ENCODE measurements around the gene SECISBP2. TPM values are rescaled to one million over a fixed set of nuclear protein-coding genes. Genes with fewer than 3 reads are reported as not detected.
"Not testable (repeated sequence)": the region's sequence is repeated elsewhere in the genome, so short reads cannot be mapped to it uniquely, and the experiment has no call there.

Gene SECISBP2
- total RNA-seq, 1 donor from 2014 or later, result 118 TPM

GRCh38 chr9:89342948-89343347, 24.6 kb downstream of the SECISBP2 start:
- Histone ChIP-seq H3F3A (ENCODE audit: low read depth) (no peaks in the 10 kb centered on the region), H3K9me3 (ENCODE audit: low read depth) (no peaks in the 10 kb centered on the region), H2AFZ (replicated peaks) (no peak overlapping the region), H3K79me2 (ENCODE audit: low read depth) (peaks cover 7% of the 10 kb centered on the region), H3K4me1 (no peaks in the 10 kb centered on the region), H4K20me1 (ENCODE audit: low read depth) (peaks cover 9% of the 10 kb centered on the region), H3K9ac (no peak overlapping the region), H3K4me3 (no peak overlapping the region), H3K4me2 (no peak overlapping the region), H3K27me3 (no peaks in the 10 kb centered on the region), H3K36me3 (peaks cover 21% of the 10 kb centered on the region), H3K27ac (no peak overlapping the region)
- TF ChIP-seq CTCF (IDR thresholded peaks at IDR 0.05) (no peak), EZH2phosphoT487 (IDR thresholded peaks at IDR 0.05) (no peak), EZH2 (IDR thresholded peaks at IDR 0.05) (no peak)
- Mint-ChIP-seq H3K36me3 (peaks cover 74% of the 10 kb centered on the region), H3K27ac (no peak overlapping the region), H3K4me3 (no peak overlapping the region), H3K27me3 (ENCODE audit: insufficient read depth, low read depth) (peaks cover 4% of the 10 kb centered on the region), H3K9me3 (no peaks in the 10 kb centered on the region), H3K4me1 (no peaks in the 10 kb centered on the region)
- DNase-seq (ENCODE audit: low spot score), result no peak

GRCh38 chr9:89343812-89344211, 25.5 kb downstream of the SECISBP2 start:
- H3K4me3 ChIP-seq; H3K9me3 ChIP-seq (ENCODE audit: low read depth); DNase-seq (ENCODE audit: low spot score); H3K27ac ChIP-seq; H3K9ac ChIP-seq; H3K4me1 ChIP-seq; H3K79me2 ChIP-seq (ENCODE audit: low read depth); H3F3A ChIP-seq (ENCODE audit: low read depth); H3K9me3 Mint-ChIP-seq; H3K27me3 ChIP-seq; H2AFZ ChIP-seq (replicated peaks); H3K4me3 Mint-ChIP-seq; H3K4me2 ChIP-seq; H3K4me1 Mint-ChIP-seq; H4K20me1 ChIP-seq (ENCODE audit: low read depth); H3K27ac Mint-ChIP-seq; H3K27me3 Mint-ChIP-seq (ENCODE audit: insufficient read depth, low read depth): not testable (repeated sequence)
- H3K36me3 Mint-ChIP-seq, result peaks cover 76% of the 10 kb centered on the region
- H3K36me3 ChIP-seq, result peaks cover 15% of the 10 kb centered on the region

- H3K27ac ChIP-seq, result no peak overlapping the region
- peaks cover 15% of the 10 kb centered on the region for H3K36me3 ChIP-seq
- H3K27me3 ChIP-seq, result no peaks in the 10 kb centered on the region
- Mint-ChIP-seq H3K36me3 (peaks cover 84% of the 10 kb centered on the region), H3K4me1 (no peaks in the 10 kb centered on the region), H3K27me3 (ENCODE audit: insufficient read depth, low read depth) (peaks cover 6% of the 10 kb centered on the region), H3K9me3 (no peaks in the 10 kb centered on the region), H3K4me3 (no peak overlapping the region), H3K27ac (no peak overlapping the region)
- no peaks in the 10 kb centered on the region for H3F3A ChIP-seq (ENCODE audit: low read depth)
- no peak overlapping the region for H3K4me2 ChIP-seq
- no peaks in the 10 kb centered on the region for H3K9me3 ChIP-seq (ENCODE audit: low read depth)
- no peaks in the 10 kb centered on the region for H3K4me1 ChIP-seq
- peaks cover 7% of the 10 kb centered on the region for H3K79me2 ChIP-seq (ENCODE audit: low read depth)
- H3K9ac ChIP-seq, result no peak overlapping the region
- no peak for DNase-seq (ENCODE audit: low spot score)
- TF ChIP-seq EZH2phosphoT487 (IDR thresholded peaks at IDR 0.05), result no peak
- TF ChIP-seq CTCF (IDR thresholded peaks at IDR 0.05), result no peak
- no peak overlapping the region for H2AFZ ChIP-seq (replicated peaks)
- no peak overlapping the region for H3K4me3 ChIP-seq
- peaks cover 9% of the 10 kb centered on the region for H4K20me1 ChIP-seq (ENCODE audit: low read depth)
Measured at GRCh38 chr9:89345476-89345875, 27.2 kb downstream of the SECISBP2 start.

- H3K36me3 Mint-ChIP-seq, result peaks cover 84% of the 10 kb centered on the region
- TF ChIP-seq CTCF (IDR thresholded peaks at IDR 0.05), result no peak
- no peak for TF ChIP-seq EZH2 (IDR thresholded peaks at IDR 0.05)
- no peaks in the 10 kb centered on the region for H3K4me1 Mint-ChIP-seq
- H3K9me3 ChIP-seq (ENCODE audit: low read depth), result no peaks in the 10 kb centered on the region
- H3K4me3 Mint-ChIP-seq, result no peak overlapping the region
- H3F3A ChIP-seq (ENCODE audit: low read depth), result no peaks in the 10 kb centered on the region
- no peak overlapping the region for H3K4me3 ChIP-seq
- H3K9me3 Mint-ChIP-seq, result no peaks in the 10 kb centered on the region
- H3K27ac ChIP-seq, result no peak overlapping the region
- H2AFZ ChIP-seq (replicated peaks), result no peak overlapping the region
- peaks cover 6% of the 10 kb centered on the region for H3K27me3 Mint-ChIP-seq (ENCODE audit: insufficient read depth, low read depth)
- no peak overlapping the region for H3K4me2 ChIP-seq
- no peak overlapping the region for H3K27ac Mint-ChIP-seq
- no peaks in the 10 kb centered on the region for H3K27me3 ChIP-seq
- no peak for DNase-seq (ENCODE audit: low spot score)
- no peak overlapping the region for H3K9ac ChIP-seq
- no peaks in the 10 kb centered on the region for H3K4me1 ChIP-seq
- peaks cover 4% of the 10 kb centered on the region for H3K36me3 ChIP-seq
- H3K79me2 ChIP-seq (ENCODE audit: low read depth), result peaks cover 7% of the 10 kb centered on the region
- H4K20me1 ChIP-seq (ENCODE audit: low read depth), result peaks cover 9% of the 10 kb centered on the region
Measured at GRCh38 chr9:89346696-89347095, 28.4 kb downstream of the SECISBP2 start.
